ENCODE measurements around the gene RTN4.

Gene RTN4

DNA sequence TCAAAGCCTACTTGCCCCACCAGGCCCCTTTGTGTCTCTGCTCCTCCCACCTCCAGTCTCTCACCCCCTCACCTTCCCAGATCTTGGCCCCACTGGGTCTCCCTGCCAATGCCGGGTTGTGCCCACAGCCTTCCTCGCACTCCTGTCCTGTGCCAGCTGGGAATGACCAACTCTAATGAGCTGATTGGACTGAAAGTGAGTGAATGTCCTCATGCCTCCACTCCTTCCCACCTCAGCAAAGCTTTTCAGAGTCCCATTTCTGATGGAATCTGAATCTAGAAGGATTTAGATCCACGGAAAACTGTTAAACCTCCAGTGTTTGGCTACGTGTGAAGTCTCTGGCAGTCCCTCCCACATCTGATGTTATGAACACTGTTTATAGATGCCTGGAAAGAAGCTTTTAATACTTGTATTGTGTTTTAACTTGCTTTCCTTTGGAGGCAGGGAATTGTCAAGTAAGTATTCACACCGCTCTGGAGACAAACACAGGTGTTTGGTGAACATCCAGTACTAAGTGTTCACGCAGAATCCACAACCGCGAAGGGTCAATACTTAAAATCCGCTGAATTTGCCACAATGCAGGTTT lies 103.9 kb downstream of the RTN4 start:
- Histone ChIP-seq H3K27me3 (no peaks in the 10 kb centered on the region), H3K4me1 (no peaks in the 10 kb centered on the region), H3K4me2 (no peak overlapping the region), H3K36me3 (no peaks in the 10 kb centered on the region), H4K20me1 (no peaks in the 10 kb centered on the region), H3K9me3 (no peaks in the 10 kb centered on the region), H3K9ac (no peak overlapping the region), H3K27ac (no peak overlapping the region), H3K4me3 (no peak overlapping the region)
- no peak for TF ChIP-seq Cebpa-rat (IDR thresholded peaks at IDR 0.05)

DNA sequence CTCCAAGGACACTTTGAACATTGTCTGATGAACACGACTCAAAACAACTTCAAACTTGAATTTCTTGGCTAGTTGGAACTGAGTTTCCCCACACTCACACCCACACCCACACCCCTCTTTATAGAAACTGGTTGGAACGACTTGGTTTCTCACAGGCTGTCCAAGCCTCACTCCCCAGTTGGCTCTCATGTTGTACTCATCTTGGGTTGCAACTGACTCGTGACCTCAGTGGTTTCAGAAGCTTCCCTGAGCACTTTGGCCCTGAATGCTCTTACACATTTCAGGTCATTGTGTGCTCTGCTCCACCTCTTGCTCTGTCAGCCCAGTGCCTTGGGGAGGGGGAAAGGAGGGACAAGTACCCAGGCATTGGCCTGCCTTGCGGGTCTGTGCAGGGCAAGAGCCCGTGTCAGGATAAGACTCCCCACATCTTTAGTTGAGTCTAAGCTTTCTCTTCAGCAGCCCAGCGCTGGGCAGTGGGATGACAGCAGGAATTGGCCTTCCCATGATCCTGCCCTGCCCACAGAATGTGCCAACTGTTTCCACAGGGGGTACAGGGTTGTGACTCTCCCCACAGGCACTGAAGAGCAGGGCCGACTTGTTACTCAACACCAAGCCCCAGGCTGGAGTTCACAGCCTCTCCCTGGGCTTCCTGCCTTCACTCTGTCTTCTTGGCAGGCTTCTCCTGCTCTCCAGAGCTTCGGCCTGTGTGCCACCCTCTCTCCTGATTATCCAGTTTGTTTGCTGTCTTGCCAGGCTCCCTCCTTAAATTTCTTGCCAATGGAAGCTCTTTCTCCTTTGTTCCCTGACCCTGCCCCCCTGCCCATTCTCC lies 104.6 kb downstream of the RTN4 start:
- H3K4me1 ChIP-seq: no peaks in the 10 kb centered on the region
- no peaks in the 10 kb centered on the region for H3K27me3 ChIP-seq
- no peak for TF ChIP-seq Cebpa-rat (IDR thresholded peaks at IDR 0.05)
- no peak overlapping the region for H3K4me3 ChIP-seq
- H3K9me3 ChIP-seq: no peaks in the 10 kb centered on the region
- no peak overlapping the region for H3K4me2 ChIP-seq
- H3K9ac ChIP-seq: no peak overlapping the region
- H3K36me3 ChIP-seq: no peaks in the 10 kb centered on the region
- no peaks in the 10 kb centered on the region for H4K20me1 ChIP-seq
- H3K27ac ChIP-seq: no peak overlapping the region

DNA sequence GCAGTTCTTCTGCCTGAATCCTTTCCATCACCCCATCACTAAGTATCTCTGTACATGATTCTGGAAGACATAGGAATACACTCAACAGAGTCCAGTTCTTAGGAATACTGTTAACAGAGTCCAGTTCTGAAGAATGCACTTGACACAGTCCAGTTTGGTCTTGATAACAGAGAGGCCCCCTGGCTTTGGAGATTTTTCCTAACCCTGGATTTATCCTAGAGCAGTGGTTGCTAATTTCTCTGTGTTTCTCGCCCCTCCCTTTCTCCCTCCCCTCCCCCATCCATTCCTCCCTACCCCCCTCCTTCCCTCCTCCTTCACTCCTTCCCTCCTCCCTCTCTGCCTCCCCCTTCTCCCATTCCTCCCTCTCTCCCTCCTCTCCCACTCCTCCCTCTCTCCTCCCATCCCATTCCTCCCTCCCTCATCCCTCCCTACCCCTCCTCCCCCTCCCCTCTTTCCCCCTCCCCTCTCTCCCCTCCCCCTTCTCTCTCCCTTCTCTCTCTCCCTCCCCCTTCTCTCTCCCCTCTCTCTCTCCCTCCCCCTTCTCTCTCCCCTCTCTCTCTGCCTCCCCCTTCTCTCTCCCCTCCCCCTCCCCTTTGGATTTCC lies 105.4 kb downstream of the RTN4 start:
- TF ChIP-seq Cebpa-rat (IDR thresholded peaks at IDR 0.05): no peak
- Histone ChIP-seq H3K4me2 (no peak overlapping the region), H3K9me3 (no peaks in the 10 kb centered on the region), H4K20me1 (no peaks in the 10 kb centered on the region), H3K27me3 (no peaks in the 10 kb centered on the region), H3K27ac (no peak overlapping the region), H3K36me3 (no peaks in the 10 kb centered on the region), H3K9ac (no peak overlapping the region), H3K4me1 (no peaks in the 10 kb centered on the region), H3K4me3 (no peak overlapping the region)

DNA sequence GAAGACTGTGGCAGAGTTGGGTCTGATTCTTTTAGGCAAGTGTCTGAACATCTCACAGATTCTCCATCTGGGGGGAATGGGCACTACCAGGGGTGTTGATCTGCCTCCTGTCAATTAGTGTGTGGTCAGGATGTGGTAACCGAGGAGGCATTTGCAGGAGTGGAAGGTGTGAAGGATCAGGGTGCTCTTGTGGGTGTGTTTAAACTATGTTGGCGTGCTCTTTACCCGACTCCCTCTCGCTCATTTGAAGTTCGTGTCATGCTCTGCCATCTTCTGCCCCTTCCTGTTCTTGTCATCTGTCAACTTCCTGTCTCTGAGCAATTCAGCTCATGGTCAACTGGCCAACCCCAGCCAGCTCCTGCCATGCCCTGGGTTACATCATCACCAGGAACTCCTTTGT lies 107.9 kb downstream of the RTN4 start:
- Histone ChIP-seq H3K4me3 (no peak overlapping the region), H3K9ac (no peak overlapping the region), H3K4me1 (no peaks in the 10 kb centered on the region), H3K27ac (no peak overlapping the region), H3K36me3 (no peaks in the 10 kb centered on the region), H4K20me1 (no peaks in the 10 kb centered on the region), H3K9me3 (peaks cover 13% of the 10 kb centered on the region), H3K27me3 (no peaks in the 10 kb centered on the region), H3K4me2 (no peak overlapping the region)
- TF ChIP-seq Cebpa-rat (IDR thresholded peaks at IDR 0.05): no peak

DNA sequence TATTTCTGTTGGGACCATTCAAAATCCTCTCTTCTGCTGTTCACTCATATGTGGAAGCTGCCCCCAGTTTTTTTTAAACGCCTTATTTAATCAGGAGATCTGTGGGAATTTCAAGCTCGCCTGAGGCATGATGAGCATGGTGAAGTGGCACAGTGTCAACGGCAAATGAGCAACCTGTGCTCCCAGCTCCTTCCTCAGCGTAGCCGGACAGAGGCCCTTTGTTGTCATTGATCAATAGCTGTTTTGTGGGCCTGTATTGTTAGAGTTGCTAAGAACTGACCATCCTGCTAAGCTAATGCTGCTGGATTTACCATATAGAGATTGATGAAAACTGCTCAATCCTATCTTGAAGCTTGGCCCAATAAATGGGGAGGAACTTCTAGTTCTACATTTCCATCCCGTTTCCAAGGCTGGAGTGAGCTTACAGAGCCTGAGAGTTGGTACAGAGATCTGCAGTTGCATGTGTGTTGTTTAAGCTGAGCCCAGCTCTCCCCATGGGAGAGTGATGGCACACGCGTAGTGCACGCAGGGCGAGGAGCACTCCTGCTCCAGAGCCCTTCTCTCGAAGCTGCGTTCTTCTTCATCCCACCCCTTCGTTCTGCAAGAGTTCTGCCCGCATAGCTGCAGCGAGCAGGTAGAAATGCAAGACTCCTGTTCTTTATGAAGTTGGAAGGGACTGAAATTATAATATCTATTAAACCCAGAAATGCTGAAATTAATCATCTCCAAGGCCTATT lies 108.8 kb downstream of the RTN4 start:
- H3K27ac ChIP-seq: no peak overlapping the region
- H4K20me1 ChIP-seq: no peaks in the 10 kb centered on the region
- no peak overlapping the region for H3K4me3 ChIP-seq
- no peak overlapping the region for H3K4me2 ChIP-seq
- peaks cover 19% of the 10 kb centered on the region for H3K9me3 ChIP-seq
- H3K36me3 ChIP-seq: no peaks in the 10 kb centered on the region
- TF ChIP-seq Cebpa-rat (IDR thresholded peaks at IDR 0.05): no peak
- no peaks in the 10 kb centered on the region for H3K4me1 ChIP-seq
- H3K9ac ChIP-seq: no peak overlapping the region
- no peaks in the 10 kb centered on the region for H3K27me3 ChIP-seq

DNA sequence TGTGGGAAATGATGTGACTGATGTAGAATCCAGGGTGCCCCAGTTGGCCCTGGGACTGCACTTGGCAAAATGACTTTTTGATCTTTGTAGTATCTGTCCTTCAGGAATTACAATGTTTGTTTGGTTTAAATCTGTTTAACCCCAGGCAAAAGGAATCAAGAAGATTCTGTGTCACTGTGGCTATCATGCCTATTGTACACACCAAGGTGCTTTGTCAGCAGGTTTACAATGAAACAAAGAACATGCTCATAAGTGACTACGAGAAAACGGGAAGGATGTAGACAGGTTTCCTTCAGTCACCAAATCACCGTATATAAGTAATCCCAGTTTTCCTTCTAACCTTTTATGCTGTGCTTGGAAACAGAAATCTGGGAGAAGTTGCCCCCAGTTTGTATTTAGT lies 109.5 kb downstream of the RTN4 start:
- no peak for TF ChIP-seq Cebpa-rat (IDR thresholded peaks at IDR 0.05)
- Histone ChIP-seq H3K9ac (no peak overlapping the region), H3K9me3 (peaks cover 19% of the 10 kb centered on the region), H3K36me3 (no peaks in the 10 kb centered on the region), H4K20me1 (no peaks in the 10 kb centered on the region), H3K4me2 (no peak overlapping the region), H3K27ac (no peak overlapping the region), H3K4me3 (no peak overlapping the region), H3K4me1 (no peaks in the 10 kb centered on the region), H3K27me3 (no peaks in the 10 kb centered on the region)

DNA sequence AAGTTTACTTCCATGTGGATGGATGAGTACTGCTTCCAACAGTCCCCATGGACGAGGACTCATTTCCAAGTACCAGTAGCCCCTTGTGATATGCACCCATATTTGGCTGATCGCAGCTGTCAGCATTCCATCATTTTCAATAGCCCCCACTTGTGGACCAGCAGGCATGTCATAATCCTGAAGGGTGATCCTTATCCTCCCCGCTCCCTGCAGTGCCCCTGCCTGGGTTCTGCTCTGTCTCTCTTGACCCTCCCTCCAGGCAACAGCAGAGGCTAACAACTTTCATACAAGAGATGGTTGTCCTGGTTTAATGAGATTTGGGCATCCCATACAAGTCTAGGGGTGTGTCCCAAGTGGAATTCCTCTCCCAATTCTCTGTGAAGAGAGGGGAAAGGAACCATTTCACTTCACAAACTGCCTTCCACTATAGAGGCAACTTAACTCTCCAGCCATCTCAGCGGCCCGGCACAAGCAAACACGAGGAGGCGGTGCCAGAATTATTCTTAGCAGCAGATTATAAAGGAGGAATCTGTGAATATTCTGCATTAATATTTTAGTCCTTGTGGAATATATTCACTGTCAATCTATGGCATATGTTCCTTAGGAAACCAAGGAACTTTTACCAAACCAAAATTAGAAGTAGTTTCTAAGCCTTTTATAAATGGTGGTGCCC lies 110.7 kb downstream of the RTN4 start:
- Histone ChIP-seq H4K20me1 (no peaks in the 10 kb centered on the region), H3K27me3 (no peaks in the 10 kb centered on the region), H3K9me3 (peaks cover 19% of the 10 kb centered on the region), H3K4me2 (no peak overlapping the region), H3K4me3 (no peak overlapping the region), H3K36me3 (no peaks in the 10 kb centered on the region), H3K4me1 (no peaks in the 10 kb centered on the region), H3K27ac (no peak overlapping the region), H3K9ac (no peak overlapping the region)
- TF ChIP-seq Cebpa-rat (IDR thresholded peaks at IDR 0.05): no peak

DNA sequence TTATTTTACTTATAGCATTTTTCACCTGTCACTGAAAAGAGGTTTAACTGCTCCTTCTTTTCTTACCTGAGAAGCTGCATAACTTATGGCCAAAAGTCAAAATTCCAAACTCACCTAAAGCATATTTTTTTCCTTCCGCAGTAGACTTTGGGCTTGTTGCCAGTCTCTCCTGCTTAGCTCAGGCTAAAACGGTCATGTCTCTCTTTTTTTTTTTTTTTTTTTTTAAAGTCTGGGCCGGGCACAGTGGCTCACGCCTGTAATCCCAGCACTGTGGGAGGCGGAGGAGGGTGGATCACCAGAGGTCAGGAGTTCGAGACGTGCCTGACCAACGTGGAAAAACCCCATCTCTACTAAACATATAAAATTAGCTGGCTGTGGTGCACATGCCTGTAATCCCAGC lies 113.5 kb downstream of the RTN4 start:
- no peak overlapping the region for H3K4me2 ChIP-seq
- no peaks in the 10 kb centered on the region for H3K36me3 ChIP-seq
- no peak overlapping the region for H3K4me3 ChIP-seq
- H3K27ac ChIP-seq: no peak overlapping the region
- no peaks in the 10 kb centered on the region for H3K27me3 ChIP-seq
- TF ChIP-seq Cebpa-rat (IDR thresholded peaks at IDR 0.05): no peak
- peaks cover 19% of the 10 kb centered on the region for H3K9me3 ChIP-seq
- no peaks in the 10 kb centered on the region for H3K4me1 ChIP-seq
- no peak overlapping the region for H3K9ac ChIP-seq
- H4K20me1 ChIP-seq: no peaks in the 10 kb centered on the region

DNA sequence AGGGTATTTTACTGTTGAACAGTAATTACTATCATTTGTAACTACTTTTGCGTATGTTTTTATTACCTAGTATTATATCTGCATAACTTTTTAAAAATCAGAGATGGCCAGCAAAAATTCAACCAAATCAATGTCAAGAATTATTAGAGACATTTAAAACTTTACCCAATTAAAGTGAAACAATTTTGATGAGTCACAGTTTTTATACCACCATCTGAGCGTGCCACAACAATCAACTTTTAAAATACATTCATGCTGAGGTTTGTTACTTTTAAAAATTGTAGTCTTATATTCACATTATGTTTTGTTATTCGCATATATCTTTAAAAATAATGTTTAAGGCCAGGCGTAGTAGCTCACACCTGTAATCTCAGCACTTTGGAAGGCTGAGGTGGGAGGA lies 114.9 kb downstream of the RTN4 start:
- Histone ChIP-seq H3K4me1 (no peaks in the 10 kb centered on the region), H3K36me3 (no peaks in the 10 kb centered on the region), H3K27ac (no peak overlapping the region), H4K20me1 (no peaks in the 10 kb centered on the region), H3K9ac (no peak overlapping the region), H3K4me3 (no peak overlapping the region), H3K27me3 (no peaks in the 10 kb centered on the region), H3K4me2 (no peak overlapping the region), H3K9me3 (peaks cover 19% of the 10 kb centered on the region)
- no peak for TF ChIP-seq Cebpa-rat (IDR thresholded peaks at IDR 0.05)
